ENCODE measurements around the gene MAFB.

Gene MAFB

DNA sequence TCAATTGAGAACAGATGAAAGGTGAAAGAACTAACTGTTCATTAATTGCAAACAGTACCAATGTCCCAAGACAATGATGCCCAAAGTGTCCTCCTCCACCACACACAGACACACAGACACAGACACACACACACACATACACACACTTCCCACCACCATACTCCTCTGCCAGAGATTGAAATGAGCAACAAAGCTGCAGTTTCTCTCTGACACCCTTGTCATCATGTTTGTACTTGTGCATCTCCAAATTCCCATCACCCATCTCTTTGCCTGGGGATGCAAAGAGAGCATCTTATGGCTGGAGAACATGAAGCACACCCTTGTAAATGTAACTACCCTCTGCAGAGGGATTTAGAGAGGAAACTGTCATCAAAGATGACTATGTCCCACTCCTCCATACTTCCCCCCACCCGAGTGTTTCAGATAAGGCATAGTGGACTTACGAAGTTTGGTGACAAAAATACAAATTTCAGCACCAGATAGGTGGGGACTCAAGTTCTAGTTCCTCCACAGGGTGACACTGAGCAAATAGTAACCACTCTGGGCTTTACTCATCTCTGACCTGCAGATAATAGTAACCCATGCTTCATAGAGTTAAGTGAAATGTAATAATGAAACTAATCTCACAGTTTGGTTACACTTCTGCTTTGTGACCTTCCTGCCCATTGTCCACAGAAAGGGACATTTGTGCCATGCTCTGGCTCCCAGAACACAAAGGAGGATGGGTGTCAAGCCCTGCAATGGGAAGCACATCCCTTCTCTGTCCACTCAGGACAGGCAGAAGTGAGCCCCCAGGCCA, 8.7 kb downstream of the MAFB start:
- Mint-ChIP-seq H3K27me3 (peaks cover 36% of the 10 kb centered on the region), H3K4me3 (no peak overlapping the region), H3K9me3 (ENCODE audit: low read depth) (no peaks in the 10 kb centered on the region), H3K4me1 (ENCODE audit: low read depth) (peaks cover 2% of the 10 kb centered on the region), H3K36me3 (no peaks in the 10 kb centered on the region), H3K27ac (no peak overlapping the region)

- Mint-ChIP-seq H3K27me3 (peaks cover 34% of the 10 kb centered on the region), H3K4me1 (ENCODE audit: low read depth) (peaks cover 2% of the 10 kb centered on the region), H3K9me3 (ENCODE audit: low read depth) (no peaks in the 10 kb centered on the region), H3K27ac (no peak overlapping the region), H3K36me3 (no peaks in the 10 kb centered on the region), H3K4me3 (no peak overlapping the region)
These were observed 9.9 kb downstream of the MAFB start for GRCh38 chr20:40679184-40679583.

DNA sequence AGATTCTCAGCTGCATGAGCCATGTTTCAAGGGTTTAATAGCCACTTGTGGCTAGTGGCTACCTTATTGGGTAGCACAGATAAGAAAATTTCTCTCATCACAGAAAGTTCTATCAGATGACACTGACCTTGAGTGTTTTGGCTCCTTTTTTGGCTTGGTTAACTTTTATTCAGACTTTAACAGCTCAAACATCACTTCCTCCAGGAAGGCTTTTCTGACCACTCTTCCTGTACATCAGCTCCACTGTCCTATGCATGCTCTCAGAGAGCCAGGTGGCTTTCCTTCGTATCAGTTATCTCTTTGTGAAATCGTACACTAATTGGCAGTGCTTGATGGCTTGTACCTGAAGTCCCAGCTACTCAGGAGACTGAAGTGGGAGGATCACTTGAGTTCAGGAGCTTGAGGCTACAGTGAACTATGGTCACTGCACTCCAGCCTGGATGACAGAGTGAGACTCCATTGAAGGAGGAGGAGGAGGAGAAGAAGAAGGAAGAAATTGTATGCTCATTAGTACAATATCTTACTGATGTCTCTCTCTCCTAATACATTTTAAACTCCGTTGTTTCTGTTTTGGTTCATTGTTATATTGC, 10.7 kb downstream of the MAFB start:
- Mint-ChIP-seq H3K4me3 (no peak overlapping the region), H3K4me1 (ENCODE audit: low read depth) (no peaks in the 10 kb centered on the region), H3K27ac (no peak overlapping the region), H3K9me3 (ENCODE audit: low read depth) (no peaks in the 10 kb centered on the region), H3K27me3 (peaks cover 32% of the 10 kb centered on the region), H3K36me3 (no peaks in the 10 kb centered on the region)

GRCh38 chr20:40677343-40677924, 11.6 kb downstream of the MAFB start:
- Mint-ChIP-seq H3K9me3 (ENCODE audit: low read depth) (no peaks in the 10 kb centered on the region), H3K27me3 (peaks cover 30% of the 10 kb centered on the region)

GRCh38 chr20:40676491-40677269, 12.4 kb downstream of the MAFB start:
- H3K27ac Mint-ChIP-seq = no peak overlapping the region
- H3K27me3 Mint-ChIP-seq = peaks cover 26% of the 10 kb centered on the region

More at GRCh38 chr20:40677343-40677924, 11.6 kb downstream of the MAFB start:
- H3K27ac Mint-ChIP-seq = no peak overlapping the region
- no peaks in the 10 kb centered on the region for H3K4me1 Mint-ChIP-seq (ENCODE audit: low read depth)
- no peaks in the 10 kb centered on the region for H3K36me3 Mint-ChIP-seq
- H3K4me3 Mint-ChIP-seq = no peak overlapping the region

DNA sequence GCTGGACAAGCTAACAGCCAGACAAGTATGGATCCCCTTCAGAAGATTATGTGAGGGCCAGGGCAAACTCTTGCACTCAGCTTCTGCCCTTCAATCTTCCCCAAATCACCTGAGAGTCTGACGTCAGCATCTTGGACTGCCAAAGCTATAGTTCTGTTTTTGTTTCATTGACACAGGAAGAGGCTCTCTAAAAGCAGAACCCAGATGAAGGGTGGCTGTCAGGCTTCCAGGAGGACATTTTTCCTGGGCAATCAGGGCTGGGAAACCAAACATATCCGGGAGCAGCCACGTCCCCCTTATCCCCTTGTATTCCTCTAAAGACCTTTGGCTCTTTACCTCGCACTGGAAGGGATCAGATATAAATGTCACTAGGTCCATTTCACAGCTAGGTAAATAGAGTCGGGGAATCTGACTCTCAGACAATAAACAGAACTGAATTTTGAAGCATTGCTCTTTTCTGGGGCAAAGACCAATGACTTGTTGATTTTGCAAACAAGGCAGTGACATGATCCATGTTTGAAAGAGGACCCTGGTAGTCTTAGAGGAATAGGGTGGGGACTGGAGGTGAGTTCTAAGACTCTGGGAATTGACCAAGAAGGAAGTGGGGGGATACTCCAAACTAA, 13.3 kb downstream of the MAFB start:
- H3K4me1 Mint-ChIP-seq (ENCODE audit: low read depth) = no peaks in the 10 kb centered on the region
- H3K27me3 Mint-ChIP-seq = peaks cover 19% of the 10 kb centered on the region

More at GRCh38 chr20:40676491-40677269, 12.4 kb downstream of the MAFB start:
- Mint-ChIP-seq H3K9me3 (ENCODE audit: low read depth) (no peaks in the 10 kb centered on the region), H3K4me1 (ENCODE audit: low read depth) (no peaks in the 10 kb centered on the region), H3K36me3 (no peaks in the 10 kb centered on the region), H3K4me3 (no peak overlapping the region)

GRCh38 chr20:40673442-40673841, 15.6 kb downstream of the MAFB start:
- H3K4me3 Mint-ChIP-seq = no peak overlapping the region
- no peaks in the 10 kb centered on the region for H3K36me3 Mint-ChIP-seq
- peaks cover 12% of the 10 kb centered on the region for H3K27me3 Mint-ChIP-seq
- H3K9me3 Mint-ChIP-seq (ENCODE audit: low read depth) = no peaks in the 10 kb centered on the region
- H3K4me1 Mint-ChIP-seq (ENCODE audit: low read depth) = no peaks in the 10 kb centered on the region
- H3K27ac Mint-ChIP-seq = no peak overlapping the region

More for the DNA sequence above, 13.3 kb downstream of the MAFB start:
- H3K36me3 Mint-ChIP-seq = no peaks in the 10 kb centered on the region
- no peak overlapping the region for H3K27ac Mint-ChIP-seq
- H3K4me3 Mint-ChIP-seq = no peak overlapping the region
- H3K9me3 Mint-ChIP-seq (ENCODE audit: low read depth) = no peaks in the 10 kb centered on the region

DNA sequence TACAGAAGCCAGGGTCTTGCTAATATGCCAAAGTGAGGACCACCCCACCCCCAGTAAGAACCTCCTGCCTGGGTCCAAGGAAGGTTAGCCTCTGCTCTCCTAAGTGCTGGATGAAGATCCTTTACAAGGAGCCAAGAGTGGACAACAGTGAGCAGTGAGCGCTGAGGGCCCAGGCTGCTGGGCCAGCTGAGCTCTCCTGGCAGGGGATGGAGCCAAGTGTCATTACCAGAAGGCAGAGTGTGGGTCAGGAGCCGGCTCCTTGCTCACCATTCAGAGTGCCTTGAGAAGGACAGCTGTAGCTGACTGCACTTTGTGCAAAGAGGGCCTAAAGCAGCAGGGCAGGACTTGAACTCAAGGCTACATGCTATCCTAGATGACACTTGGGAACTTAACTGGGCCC, 16.9 kb downstream of the MAFB start:
- Mint-ChIP-seq H3K9me3 (ENCODE audit: low read depth) (no peaks in the 10 kb centered on the region), H3K36me3 (no peaks in the 10 kb centered on the region), H3K4me3 (no peak overlapping the region), H3K4me1 (ENCODE audit: low read depth) (no peaks in the 10 kb centered on the region), H3K27me3 (peaks cover 8% of the 10 kb centered on the region), H3K27ac (no peak overlapping the region)

DNA sequence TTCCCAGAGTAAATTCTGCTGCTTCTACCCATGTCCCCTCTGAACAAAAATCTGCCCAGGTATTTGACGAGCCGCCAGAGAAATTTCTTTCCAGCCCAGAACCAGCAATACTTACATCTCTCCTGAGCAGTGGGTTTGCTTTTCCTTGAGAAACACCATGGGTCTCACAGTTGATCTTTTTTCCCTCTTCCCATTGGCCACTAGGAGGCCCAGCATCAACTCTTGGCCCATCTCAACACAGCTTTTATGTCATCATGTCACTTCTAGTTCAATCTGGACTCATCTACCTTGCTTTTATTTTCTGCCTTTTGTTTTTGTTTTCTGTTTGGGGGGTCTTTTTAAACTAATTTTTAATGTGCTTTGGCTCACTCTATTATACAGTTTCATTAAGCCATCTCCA, 18.8 kb downstream of the MAFB start:
- H3K27me3 Mint-ChIP-seq = peaks cover 5% of the 10 kb centered on the region
- H3K27ac Mint-ChIP-seq = no peak overlapping the region
- H3K4me1 Mint-ChIP-seq (ENCODE audit: low read depth) = no peaks in the 10 kb centered on the region
- no peak overlapping the region for H3K4me3 Mint-ChIP-seq
- no peaks in the 10 kb centered on the region for H3K9me3 Mint-ChIP-seq (ENCODE audit: low read depth)
- no peaks in the 10 kb centered on the region for H3K36me3 Mint-ChIP-seq

DNA sequence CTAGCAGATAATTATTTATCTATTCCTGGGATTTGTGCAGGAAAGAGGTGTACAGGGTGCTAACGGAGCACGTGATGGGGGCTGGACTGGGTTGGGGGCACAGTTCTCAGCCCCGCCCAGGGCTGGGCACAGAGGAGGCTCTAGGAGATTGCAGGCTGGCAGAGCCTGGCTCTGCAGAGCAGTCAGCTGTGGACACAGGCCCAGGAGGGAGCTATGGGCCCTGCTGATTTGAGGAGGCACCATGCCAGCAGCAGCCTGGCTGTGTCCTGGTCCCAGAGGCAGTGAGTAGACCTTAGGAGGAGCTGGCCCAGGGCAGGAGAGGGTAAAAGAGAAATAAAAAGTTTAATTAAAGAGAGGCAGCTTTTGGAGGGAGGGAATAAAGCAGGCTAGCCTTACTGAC, 19.3 kb downstream of the MAFB start:
- Mint-ChIP-seq H3K27ac (no peak overlapping the region), H3K4me1 (ENCODE audit: low read depth) (no peaks in the 10 kb centered on the region), H3K4me3 (no peak overlapping the region), H3K27me3 (peaks cover 3% of the 10 kb centered on the region), H3K9me3 (ENCODE audit: low read depth) (no peaks in the 10 kb centered on the region), H3K36me3 (no peaks in the 10 kb centered on the region)

DNA sequence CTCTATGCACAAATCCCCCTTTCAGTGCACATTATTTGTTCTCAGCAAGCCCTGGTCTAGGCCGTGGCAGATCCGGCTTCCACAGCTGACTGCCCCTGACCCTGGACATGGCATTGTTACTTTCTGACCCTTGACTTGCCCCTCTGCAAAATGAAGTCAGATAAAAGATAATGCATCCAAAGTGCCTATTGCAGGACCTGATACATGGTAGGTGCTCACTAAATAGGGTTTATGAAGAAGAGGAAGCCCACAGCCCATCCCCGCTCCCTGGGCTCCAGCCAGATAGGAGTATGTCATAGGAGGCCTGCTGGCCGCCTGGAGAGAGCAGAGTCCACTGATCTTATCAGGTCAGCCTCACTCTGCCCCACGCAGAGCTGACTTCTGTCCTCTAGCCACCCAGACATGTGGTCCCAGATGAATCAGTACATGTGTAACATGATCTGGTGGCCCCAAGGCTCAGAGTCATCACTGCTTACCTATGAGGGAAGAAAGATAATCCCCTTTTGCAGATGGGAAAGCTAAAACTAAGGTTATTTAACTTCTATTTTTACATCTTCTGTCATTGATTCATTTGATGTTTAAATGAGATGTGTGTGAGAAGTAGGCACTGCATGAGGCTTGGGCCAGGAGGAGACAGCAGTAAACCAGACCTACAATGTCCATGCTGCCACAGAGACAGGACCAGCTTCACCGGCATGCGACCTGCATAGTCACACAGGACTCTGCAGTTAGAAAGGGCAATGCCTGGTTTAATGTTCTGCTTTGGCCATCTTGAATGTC, 20.4 kb downstream of the MAFB start:
- Mint-ChIP-seq H3K27me3 (peaks cover 2% of the 10 kb centered on the region), H3K4me1 (ENCODE audit: low read depth) (no peaks in the 10 kb centered on the region), H3K4me3 (no peak overlapping the region), H3K36me3 (no peaks in the 10 kb centered on the region), H3K9me3 (ENCODE audit: low read depth) (no peaks in the 10 kb centered on the region), H3K27ac (no peak overlapping the region)

DNA sequence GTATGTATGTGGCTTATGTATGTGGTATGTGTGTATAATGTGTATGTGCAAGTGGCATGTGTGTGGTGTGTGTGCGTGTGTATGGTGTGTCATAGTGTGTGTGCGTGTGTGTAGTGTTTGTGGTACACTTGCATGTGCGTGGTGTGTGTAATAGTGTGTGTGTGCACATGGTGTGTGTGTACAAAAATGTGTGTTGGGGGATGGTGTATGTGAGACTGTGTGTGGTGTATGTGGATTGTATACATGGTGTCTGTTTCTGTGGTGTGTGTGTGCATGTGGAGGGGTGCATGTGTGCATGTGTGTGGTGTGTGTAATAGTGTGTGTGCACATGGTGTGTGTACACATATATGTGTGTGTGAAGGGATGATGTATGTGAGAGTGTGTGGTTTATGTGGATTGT, 21.5 kb downstream of the MAFB start:
- Mint-ChIP-seq H3K27me3 (no peaks in the 10 kb centered on the region), H3K36me3 (no peaks in the 10 kb centered on the region), H3K4me1 (ENCODE audit: low read depth) (no peaks in the 10 kb centered on the region), H3K27ac (no peak overlapping the region), H3K4me3 (no peak overlapping the region), H3K9me3 (ENCODE audit: low read depth) (no peaks in the 10 kb centered on the region)

GRCh38 chr20:40666336-40666735, 22.7 kb downstream of the MAFB start:
- H3K36me3 Mint-ChIP-seq = no peaks in the 10 kb centered on the region
- H3K27me3 Mint-ChIP-seq = no peaks in the 10 kb centered on the region
- no peak overlapping the region for H3K4me3 Mint-ChIP-seq
- no peaks in the 10 kb centered on the region for H3K4me1 Mint-ChIP-seq (ENCODE audit: low read depth)
- H3K27ac Mint-ChIP-seq = no peak overlapping the region
- H3K9me3 Mint-ChIP-seq (ENCODE audit: low read depth) = no peaks in the 10 kb centered on the region

DNA sequence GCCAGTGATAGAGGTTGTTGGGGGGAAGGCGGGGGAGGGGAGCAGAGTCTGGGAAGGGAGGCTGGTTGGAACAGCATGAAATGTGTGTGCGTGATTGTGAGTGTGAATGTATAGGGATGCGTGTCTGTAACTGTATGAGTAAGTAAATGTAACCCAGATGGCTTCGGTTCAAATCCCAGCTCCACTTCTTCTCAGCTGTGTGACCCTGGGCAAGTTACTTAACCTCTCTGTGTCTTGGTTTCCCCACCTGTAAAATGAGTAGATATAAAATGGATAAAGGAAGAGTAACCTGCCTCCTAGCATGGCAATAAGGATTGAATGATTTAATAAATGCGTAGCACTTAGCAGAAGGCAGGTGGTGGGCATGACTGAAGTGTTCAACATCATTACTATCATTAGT, 24.1 kb downstream of the MAFB start:
- Mint-ChIP-seq H3K4me3 (no peak overlapping the region), H3K9me3 (ENCODE audit: low read depth) (no peaks in the 10 kb centered on the region), H3K36me3 (no peaks in the 10 kb centered on the region), H3K4me1 (ENCODE audit: low read depth) (no peaks in the 10 kb centered on the region), H3K27ac (no peak overlapping the region), H3K27me3 (no peaks in the 10 kb centered on the region)
